GM23338 (cell line): ENCODE measurements around the gene MPPED1.

Experiments used
- CTCF ChIP-seq, 2 experiments: fragments of 200-600 bp in 1 of 2; sonication (generic) in 1 of 2; conservative IDR thresholded peaks; 2 replicates each; pipeline versions ENCODE4 v1.5.1 to v1.6.1; 2016 to 2017; ENCODE audit warnings: antibody characterized with exemption in 2 of 2, low read depth in 2 of 2, mild to moderate bottlenecking in 2 of 2, moderate library complexity in 1 of 2
- EZH2 ChIP-seq: fragments of 200-600 bp; sonication (generic); IDR thresholded peaks from one replicate; pipeline ENCODE4 v1.8.0; 2017; ENCODE audit warnings: antibody characterized with exemption, mild to moderate bottlenecking, low read depth; ENCODE audit not compliant: unreplicated experiment
- EZH2phosphoT487 ChIP-seq: fragments of 200-600 bp; sonication (generic); IDR thresholded peaks from one replicate; pipeline ENCODE4 v1.8.1; 2018; ENCODE audit warnings: antibody characterized with exemption; ENCODE audit not compliant: unreplicated experiment
- POLR2AphosphoS5 ChIP-seq: IDR thresholded peaks from 2 replicates; pipeline ENCODE4 v1.6.1; 2016; ENCODE audit warnings: antibody characterized with exemption, low read depth
- STAT1 ChIP-seq: IDR thresholded peaks from one replicate; pipeline ENCODE4 v1.6.1; 2016; ENCODE audit warnings: antibody characterized with exemption; ENCODE audit not compliant: unreplicated experiment
- TF ChIP-seq, protein P1 (sequence below): IDR thresholded peaks from one replicate; pipeline ENCODE4 v1.6.1; 2018; ENCODE audit warnings: antibody characterized with exemption; ENCODE audit not compliant: unreplicated experiment

- TF ChIP-seq CTCF (conservative IDR thresholded peaks at IDR 0.05; ENCODE audit: low read depth in 2 of 2) (no peak), STAT1 (no peak), POLR2AphosphoS5 (no peak), EZH2 (no peak), EZH2phosphoT487 (no peak)
- TF ChIP-seq, protein P1, sequence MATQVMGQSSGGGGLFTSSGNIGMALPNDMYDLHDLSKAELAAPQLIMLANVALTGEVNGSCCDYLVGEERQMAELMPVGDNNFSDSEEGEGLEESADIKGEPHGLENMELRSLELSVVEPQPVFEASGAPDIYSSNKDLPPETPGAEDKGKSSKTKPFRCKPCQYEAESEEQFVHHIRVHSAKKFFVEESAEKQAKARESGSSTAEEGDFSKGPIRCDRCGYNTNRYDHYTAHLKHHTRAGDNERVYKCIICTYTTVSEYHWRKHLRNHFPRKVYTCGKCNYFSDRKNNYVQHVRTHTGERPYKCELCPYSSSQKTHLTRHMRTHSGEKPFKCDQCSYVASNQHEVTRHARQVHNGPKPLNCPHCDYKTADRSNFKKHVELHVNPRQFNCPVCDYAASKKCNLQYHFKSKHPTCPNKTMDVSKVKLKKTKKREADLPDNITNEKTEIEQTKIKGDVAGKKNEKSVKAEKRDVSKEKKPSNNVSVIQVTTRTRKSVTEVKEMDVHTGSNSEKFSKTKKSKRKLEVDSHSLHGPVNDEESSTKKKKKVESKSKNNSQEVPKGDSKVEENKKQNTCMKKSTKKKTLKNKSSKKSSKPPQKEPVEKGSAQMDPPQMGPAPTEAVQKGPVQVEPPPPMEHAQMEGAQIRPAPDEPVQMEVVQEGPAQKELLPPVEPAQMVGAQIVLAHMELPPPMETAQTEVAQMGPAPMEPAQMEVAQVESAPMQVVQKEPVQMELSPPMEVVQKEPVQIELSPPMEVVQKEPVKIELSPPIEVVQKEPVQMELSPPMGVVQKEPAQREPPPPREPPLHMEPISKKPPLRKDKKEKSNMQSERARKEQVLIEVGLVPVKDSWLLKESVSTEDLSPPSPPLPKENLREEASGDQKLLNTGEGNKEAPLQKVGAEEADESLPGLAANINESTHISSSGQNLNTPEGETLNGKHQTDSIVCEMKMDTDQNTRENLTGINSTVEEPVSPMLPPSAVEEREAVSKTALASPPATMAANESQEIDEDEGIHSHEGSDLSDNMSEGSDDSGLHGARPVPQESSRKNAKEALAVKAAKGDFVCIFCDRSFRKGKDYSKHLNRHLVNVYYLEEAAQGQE: no peak
Observed at GRCh38 chr22:43505423-43505822, 93.6 kb downstream of the MPPED1 start.
